Activated T-cell treated with anti-CD3 and anti-CD28 coated beads for 48 hours (primary cell): ENCODE results near the gene CHCHD6.
A peak's percentile ranks its signal among the peaks of the same experiment; 100 is the strongest.

ENCODE experiments used
- DNase-seq: peaks from one replicate; pipeline ENCODE4 v3.0.0-alpha.2; 2020; ENCODE audit warnings: low read depth

CHCHD6 gene

DNA sequence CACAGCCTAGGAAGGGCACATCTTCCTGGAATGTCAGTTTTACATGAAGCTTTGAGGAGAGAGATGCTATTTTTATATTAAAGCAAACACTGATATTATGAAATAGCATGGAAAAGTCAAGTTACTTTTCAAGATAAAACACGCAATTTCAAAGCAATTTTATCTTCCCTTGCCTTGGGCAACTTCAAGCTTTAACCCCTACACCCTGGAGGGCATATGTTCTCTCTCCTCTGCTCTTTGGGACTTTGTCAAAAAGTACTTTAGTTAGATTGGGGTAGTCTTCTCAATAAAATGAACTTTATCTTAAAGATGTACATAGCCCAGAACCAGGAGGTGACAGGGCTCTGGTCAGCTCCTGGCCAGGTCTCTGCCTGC, 192.0 kb downstream of the CHCHD6 start:
- DNase-seq: no peak

DNA sequence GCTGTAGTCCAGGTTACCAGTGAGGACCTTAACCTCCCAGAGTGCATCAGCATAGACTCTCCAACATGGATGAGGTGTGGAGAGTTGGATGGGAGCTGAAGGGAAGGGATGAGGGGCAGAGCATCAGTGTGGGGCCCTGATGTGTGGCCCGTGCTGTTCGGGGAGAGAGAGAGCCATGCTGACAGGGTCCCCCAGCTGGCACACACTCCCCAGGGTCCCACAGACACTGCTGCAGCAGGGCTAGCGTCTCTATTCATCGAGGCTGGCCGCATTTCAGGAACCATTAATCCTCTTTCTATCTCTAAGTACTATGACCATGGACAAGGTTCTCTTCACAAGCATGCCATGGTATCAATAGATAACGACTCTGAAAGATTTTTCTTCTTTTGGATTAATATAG, 192.9 kb downstream of the CHCHD6 start:
- DNase-seq: no peak

DNA sequence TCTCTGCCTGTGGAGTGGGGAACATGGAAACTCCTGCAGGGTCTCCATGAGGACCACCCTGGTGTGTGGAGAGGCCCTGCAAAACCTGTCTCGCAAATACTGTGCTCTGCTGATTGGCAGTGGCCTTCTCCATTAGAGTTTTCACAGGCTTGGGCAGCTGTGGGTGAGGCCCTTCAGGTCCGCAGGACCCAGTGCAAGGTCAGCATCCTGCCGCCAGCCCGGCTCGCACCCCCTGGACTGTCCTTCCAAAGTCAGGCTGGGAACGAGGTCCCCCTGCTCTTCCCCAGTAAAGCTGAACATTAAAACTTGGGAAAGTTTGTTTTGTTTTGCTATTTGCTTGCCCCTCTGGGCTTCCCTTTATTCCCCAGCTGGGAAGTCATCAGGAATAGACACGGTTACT, 193.9 kb downstream of the CHCHD6 start:
- no peak for DNase-seq

DNA sequence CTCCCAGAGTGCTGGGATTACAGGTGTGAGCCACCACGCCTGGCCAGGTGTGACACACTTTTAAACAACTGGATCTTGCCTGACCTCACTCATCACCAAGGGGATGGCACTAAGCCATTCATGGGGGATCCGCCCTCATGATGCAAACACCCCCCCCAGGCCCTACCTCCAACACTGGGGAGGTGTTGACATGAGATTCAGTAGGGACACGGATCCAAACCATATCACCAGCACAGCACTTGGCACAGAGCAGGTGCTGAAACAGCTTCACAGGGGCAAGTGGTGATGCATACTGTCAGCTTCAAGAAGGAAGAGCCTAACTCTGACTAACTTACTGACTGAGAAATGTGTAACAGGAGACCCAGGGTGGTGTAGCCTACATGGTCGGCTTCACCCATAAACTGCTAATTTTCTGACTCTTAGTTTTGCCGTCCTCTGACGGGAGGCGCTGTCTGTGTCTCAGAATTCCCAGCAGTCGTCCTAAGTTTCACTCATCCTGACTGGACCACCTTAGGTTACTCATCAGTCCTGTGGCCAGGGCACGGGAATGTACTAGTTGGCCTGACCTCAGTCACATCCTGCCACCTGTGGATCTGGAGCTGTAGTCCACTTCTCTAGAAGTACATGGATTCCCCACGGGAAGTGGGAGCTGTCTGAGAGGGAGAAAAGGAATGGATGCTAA, 197.0 kb downstream of the CHCHD6 start:
- DNase-seq: no peak

DNA sequence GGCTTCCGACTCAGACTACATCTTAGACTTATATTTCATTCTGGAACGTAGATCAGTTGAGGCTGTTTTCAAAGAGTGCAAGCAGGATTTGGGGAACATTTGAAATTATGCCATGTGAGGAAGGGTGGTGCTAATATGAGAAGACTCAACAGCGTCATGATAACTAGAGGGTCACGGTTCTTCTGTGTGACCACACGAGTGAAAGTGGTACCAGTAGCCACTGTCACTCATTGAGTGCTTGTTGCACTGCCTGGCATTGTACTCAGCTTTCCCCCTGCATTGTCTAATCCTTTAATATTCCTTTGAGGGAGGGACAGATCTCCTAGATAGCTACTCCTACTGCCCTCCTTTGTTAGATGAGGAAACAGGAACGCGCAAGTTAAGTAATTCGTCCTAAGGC, 197.6 kb downstream of the CHCHD6 start:
- no peak for DNase-seq

DNA sequence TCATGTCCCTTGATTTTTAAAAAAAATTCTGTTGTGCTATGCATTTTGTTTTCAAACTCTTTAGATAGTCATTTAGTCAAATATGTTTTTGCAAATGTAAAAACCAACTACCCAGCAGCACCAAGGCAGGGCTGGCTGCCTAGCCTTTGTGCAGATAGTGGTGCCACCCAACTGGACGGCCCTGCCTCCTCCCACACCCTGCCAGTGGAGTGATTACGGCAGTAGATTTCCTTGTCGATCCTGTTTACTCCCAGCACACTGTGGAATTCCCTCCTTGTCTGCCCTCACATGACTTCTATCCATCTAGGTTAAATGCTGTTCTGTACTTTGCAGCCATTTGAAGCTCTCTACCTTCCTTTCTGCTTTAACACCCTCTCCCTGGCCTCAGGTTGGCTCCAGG, 199.5 kb downstream of the CHCHD6 start:
- no peak for DNase-seq

DNA sequence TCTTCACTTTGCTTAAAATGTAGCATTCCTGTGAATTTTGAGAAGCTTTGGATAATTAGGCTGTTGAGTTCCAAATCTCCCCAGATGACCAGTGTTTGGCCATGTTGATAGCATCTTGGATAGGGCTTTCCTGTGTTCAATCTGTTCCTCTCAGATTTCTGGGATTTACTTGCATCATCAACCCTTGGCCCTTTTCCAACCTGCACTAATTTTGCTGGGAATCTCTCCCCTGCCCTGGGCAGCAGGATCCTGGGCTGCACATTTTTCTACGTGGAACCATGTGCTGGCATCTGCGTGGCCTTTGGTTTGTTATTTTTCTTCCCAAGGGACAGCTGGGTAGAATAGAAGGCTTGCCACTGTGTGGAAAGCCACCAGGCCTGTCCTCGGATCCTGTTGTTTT, 203.5 kb downstream of the CHCHD6 start:
- no peak for DNase-seq

DNA sequence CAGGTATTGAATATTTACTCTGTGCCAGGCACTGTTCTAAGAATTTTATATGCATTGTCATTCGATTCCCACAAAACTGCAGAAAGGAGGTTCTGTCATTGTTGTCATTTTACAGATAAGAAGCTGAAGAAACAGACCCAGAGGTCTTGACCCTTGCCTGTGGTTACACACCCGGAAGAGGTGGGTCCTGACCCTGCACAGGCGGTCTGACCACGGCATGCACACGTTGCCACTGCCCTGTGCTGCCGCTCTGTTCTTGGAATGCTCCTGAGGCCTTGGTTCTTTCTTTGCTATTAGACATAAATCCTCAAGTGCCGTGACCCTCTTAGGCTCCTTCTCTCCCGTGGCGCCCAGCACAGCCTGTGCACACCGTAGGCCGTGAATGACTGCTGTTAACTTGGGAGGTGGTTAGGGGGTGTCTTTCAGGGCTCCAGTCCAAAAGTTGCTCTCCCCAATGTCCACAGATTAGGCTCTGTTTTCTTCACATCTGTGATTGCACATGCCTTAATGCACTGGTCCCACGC, 204.8 kb downstream of the CHCHD6 start:
- DNase-seq: no peak

DNA sequence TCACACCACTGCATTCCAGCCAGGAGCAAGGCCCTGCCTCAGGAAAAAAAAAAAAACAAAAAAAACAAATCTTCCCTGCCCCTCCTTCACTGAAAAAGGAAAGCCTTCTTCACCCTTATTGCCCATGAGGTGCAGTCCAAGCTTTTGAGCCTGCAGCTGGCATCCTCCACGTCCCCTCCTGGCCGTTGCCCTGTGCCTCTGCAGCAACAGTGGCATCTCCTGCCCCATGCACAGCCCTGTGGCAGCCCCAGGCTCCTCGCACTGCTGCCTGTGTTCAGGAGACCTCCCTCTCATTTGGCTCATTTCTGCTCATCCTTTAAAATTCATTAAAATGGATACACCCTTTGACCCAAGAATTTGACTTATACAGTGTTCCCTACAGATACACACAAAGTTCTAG, 206.2 kb downstream of the CHCHD6 start:
- no peak for DNase-seq

DNA sequence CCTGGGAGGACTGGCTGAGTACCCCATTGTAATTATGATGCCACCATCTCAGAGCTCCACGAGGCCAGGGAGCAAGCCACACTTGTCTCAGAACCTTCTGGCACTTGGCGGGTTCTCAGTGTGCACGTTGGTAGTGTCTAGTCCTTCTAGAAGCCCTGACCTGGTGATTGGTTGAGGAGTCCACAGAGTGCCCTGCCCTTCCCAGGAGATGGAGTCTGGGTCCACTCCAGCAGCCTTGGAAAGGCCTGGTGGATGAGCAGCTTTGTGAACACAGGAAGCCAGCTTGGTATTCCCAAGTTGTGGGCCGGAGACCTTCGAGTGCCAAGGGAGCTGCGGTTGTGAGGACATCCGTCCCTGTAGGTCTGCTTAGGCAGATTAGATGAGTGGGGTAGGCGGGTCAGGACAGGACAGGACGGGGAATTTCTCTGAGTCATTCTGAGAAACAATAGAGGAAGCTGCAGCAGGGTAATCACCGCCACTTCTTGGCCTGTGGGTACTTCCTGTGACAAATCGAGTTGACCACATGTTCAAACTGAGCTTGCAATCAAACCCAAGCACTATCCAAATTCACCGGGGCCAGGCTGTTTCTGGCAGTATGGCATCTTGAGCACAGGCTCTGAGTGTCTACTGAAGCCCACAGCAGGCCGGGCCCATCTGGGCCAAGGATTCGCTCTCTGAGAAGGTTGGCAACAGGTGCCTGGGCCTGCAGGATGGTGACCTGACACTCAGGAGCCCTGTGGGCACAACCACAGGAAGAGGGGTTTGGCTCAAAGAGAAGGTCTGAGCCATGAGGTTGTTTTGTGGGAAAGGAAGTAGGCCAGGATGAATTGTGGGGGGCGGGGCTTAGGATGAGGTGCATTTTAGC, 207.4 kb downstream of the CHCHD6 start:
- peak; percentile 56 for DNase-seq

DNA sequence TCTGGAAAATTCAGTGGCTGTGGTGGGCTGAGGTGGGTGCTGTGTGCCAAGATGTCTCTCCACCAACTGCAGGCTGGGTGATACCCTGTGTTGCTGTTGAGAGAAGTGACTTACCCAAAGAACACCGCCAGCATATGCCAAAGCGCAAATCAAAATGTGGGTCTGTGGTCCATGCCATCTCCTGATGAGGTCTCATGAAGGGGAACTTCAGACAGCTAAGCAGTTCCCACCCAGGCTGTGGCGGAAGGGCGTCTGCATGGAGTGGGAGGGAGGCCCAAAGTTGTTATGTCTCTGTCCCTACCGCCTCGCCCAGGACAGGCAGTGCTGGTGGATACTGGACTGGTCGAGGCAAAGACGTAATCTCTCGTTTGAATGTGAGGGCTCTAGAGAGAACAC, 208.0 kb downstream of the CHCHD6 start:
- no peak for DNase-seq

DNA sequence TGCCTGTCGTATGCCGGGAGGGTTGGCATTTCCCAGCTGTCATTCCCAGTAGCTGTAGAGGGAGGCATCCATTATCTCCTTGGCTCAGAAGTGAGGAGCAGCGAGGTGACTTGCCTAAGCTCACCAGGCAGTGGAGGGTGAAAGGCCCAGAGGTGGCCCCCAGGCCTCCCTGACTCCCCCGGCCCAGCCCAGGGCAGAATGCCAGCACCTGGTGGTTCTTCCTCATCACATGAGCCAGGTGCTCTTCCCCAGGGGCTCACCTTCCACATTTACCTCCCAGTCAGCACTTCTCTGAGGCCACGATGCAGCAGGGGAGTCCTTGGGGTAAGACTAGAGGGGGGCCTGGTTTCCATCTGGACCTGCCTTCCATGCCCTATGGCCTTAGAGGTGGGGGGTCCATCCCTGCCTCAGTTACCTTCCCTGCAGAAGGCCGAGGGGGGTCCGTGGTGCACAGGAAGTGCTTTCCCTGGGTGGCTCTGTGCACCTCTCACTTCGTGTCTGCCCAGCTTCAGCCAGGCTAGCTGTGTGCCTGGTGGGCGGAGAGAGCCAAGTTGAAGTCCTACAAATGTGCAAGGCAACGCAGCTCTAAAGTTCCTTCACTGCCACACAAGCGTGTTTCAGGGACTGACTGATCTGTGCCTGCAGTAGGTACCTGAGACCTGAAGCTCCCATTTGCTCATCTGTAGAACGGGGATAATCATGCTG, 208.6 kb downstream of the CHCHD6 start:
- no peak for DNase-seq

DNA sequence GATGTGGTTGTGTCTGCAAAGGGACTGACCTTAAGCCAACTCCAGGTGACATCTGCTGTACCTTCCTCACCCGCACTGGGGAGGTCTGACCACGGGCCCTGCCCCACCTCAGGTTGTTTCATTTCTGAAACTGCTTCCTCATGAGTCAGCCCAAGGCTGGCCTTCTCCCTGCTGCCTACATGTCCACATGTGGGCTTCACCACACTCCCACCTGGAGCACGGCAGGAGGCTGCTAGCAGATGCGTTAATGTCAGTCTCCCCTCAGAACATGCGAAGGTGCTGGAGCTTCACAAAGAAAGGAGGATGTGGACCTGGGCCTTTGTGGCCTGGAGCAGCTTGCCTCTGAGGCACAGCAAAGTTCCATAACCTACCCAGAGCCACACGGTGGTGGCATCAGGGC, 209.5 kb downstream of the CHCHD6 start:
- DNase-seq: no peak

DNA sequence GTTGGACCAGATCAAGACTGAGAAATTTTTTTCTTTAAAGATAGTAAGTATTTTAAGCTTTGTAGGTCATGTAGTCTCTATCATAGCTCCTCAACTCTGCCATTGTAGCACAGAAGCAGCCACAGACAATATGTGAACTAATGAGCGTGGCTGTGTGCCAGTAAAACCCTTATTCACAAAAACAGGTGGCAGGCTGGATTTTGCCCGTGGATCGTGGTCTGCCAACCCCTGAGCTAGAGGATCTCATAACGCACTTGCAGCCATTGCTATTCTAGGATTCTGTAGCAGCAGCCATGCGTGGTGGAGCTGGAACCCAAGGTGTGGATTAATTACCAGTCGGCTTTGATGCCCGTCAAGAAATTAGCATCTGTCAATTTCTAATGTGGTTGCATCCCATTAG, 210.2 kb downstream of the CHCHD6 start:
- DNase-seq: no peak

DNA sequence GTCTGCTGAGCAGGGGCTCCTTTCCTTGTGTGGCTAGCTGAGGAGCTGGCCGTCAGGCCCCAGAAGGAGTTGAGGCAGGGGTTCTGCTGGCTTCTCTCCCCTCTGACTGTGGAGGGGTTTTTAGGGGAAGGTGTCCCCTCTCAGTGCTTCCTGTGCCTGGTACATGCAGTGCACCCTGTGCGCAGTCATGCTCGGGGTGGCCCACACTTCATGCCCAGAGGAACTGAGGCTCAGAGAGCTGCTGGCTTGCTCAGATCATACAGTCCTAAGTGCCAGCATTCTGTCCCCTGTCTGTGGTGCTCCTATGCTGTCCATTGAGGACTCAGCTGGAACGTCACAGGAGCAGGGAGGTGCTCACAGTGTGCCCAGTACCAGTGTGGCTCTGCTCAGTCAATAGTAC, 211.0 kb downstream of the CHCHD6 start:
- DNase-seq: no peak

DNA sequence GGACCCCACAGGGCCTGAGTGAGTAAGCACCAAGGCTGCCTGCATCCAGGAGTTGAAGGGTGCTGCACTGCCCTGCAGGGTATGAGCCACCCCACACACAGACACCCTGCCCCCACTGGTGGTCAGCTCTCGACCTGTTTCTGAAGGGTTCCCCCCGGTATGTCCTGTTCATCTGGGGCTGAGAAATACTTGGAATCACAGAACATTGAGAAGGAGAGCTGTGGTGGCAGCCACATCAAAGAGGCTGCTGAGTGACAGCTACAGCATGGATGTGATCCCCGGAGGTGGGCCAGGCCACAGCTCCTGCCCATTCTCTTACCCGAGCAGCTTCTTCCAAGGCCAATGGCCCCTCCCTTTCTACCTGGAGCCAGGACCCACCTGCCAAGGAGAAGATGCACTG, 212.5 kb downstream of the CHCHD6 start:
- no peak for DNase-seq

DNA sequence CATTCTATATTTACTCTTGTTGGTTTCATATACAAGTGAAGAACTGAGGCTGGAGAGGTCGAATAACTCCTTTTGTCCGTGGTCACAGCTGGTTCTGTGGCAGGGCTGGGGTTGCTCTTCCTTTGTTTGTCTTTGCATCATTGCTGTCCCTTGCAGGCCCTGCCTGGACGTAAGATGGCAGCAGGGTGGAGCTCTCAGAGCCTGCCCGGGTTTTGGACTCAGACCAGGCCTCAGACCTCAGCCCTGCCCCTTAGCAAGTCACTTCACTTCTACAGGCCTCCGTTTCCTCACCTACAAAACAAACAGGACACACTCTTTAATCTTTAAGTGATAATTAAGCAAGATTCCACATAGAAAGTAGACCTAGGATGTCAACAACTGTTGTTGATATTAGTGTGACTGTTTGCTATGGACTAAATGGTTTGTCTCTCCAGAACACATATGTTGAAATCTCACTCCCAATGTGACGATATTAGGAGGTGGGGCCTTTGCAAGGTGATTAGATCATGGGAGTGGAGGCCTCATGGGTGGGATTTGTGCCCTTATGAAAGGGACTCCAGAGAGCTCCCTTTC, 213.3 kb downstream of the CHCHD6 start:
- no peak for DNase-seq

DNA sequence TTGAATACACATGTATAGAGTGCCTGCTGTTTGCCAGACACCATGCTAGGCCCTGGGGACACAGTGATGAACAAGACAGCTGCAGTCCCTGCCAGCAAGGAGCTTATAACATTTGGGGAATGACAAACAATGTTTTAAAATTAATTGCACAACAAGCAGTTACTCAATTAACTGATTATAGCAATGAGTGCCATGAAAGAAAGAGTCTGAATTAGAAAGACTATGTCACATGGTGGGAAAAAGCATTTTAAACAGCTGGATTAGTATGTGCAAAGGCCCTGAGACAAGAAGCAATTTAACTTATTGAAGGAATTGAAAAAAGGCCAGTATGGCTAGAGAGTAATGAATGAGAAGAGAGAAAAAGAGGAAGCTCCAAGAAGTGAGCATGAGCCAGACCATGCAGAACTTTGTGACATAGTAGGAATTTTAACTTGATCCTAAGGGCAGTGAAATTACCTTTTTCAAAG, 214.3 kb downstream of the CHCHD6 start:
- no peak for DNase-seq

DNA sequence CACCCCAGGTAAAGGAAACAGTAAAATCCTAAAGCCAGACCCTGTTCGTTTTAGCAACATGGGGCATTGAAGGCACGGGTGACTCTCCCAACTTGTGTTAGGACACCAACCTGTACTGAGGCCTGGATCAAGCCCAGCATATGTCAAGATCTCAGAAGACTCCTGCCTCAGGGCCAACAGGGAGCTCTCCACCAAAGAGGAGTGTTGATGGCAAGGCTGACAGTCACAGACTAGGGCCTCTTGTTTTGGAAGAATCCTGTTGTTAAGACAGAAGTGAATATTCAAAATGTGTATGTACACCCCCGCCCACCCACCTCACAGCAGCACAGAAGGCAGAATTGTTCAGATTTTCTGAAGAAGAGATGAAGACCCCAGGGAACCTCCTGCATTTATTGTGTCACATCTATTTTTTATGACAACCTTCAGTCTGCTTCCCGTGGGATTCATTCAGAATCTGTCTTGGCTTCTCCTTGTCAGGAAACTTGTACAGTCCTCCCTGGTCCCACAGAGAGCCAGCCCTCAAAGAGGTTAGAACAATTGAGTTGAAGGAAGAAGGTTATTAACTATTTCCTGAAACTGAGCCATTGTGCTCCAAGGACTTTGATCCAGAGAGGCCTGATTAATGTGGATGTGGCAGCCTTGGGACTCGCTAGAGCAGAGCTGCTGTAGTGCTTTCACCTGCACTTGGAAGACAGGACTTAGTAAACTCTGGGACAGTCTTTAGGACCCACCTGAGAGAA, 217.2 kb downstream of the CHCHD6 start:
- no peak for DNase-seq

DNA sequence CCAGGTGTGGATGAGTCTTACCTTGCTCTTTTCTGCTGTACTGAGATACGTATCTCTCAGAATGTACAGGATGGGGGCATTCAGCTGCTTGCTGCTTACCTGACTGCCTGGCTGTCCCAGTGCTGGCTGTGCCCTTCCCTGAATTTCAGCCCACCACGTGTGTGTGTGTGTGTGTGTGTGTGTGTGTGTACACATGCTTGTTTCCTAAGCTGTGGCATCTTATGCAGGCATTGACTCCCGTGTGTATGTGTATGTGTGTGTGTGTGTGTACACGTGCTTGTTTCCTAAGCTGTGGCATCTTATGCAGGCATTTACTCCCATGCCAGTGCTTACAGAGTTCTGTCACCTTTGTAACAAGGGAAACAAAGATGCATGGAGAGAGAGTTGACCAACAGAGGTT, 218.4 kb downstream of the CHCHD6 start:
- DNase-seq: no peak

DNA sequence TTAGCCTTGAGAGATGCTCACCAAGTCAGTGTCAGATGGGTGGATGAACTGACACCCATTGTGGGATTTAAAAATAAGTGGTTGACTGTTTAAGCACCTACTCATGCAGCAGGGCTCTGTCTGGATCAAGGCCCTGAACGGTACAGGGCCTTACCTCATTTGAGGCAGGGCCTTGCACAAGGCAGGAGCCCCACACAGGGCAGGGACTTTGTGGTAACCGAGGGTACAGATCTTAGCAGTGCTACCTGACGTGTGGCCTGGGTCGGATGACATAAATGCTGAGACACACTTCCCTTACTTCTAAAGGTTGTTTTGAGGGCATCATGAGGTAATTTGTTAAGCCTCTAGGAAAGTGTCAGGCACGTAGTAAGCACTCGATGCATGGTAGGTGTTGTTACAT, 219.4 kb downstream of the CHCHD6 start:
- DNase-seq: no peak

DNA sequence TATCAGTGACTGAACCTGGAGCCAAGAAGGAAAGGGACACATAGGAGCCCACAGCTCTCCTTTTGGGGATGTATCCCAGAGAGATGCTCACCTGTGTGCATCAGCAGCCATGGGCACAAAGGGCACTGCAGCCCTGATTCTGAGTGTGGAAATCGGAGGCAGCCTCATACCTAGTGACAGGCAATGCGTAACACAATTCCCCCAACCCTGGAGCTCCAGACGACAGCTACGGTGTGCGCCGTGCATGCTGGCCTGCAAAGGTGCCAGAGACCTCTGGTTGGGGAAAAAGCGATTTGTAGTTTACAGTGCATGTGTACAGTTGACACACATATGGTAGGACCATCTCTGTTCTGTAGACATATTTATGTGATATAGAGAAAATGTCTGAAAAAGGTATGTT, 219.9 kb downstream of the CHCHD6 start:
- no peak for DNase-seq
